Neutrophil (primary cell): ENCODE results near the gene GADL1.

ENCODE experiments used
- H3K27ac ChIP-seq: fragments of 200-600 bp; sonication (generic); 2 replicates; pipeline ENCODE4 v1.5.1; 2016; ENCODE audit warnings: mild to moderate bottlenecking, moderate library complexity
- H3K27me3 ChIP-seq: fragments of 200-600 bp; sonication (generic); 2 replicates; pipeline ENCODE4 v1.6.0; 2016; ENCODE audit warnings: mild to moderate bottlenecking
- H3K36me3 ChIP-seq: fragments of 200-600 bp; sonication (generic); 2 replicates; pipeline ENCODE4 v1.5.1; 2017
- H3K4me1 ChIP-seq, 2 experiments: fragments of 200-600 bp in 1 of 2; sonication (generic) in 1 of 2; 1 replicate in 1 of 2; 2 replicates in 1 of 2; pipeline versions ENCODE4 v1.5.1 to v1.6.1; 2013 to 2016; ENCODE audit warnings: low read depth in 1 of 2, low read length in 1 of 2, mild to moderate bottlenecking in 1 of 2, moderate library complexity in 1 of 2; ENCODE audit not compliant: control insufficient read depth in 1 of 2, insufficient read depth in 1 of 2
- H3K4me3 ChIP-seq, 2 experiments: fragments of 200-600 bp in 1 of 2; sonication (generic) in 1 of 2; 1 replicate in 1 of 2; 2 replicates in 1 of 2; pipeline ENCODE4 v1.5.1; 2013 to 2016; ENCODE audit warnings: low read depth in 1 of 2, low read length in 1 of 2, mild to moderate bottlenecking in 1 of 2, moderate library complexity in 1 of 2
- H3K9me3 ChIP-seq: fragments of 200-600 bp; sonication (generic); 2 replicates; pipeline ENCODE4 v1.5.1; 2016
- CTCF ChIP-seq: fragments of 200-600 bp; sonication (generic); IDR thresholded peaks from 2 replicates; pipeline ENCODE4 v1.5.1; 2016; ENCODE audit warnings: antibody characterized with exemption

Gene GADL1

GRCh38 chr3:30934208-30934550, 39.7 kb upstream of the GADL1 start:
- Histone ChIP-seq H3K27me3 (no peaks in the 10 kb centered on the region), H3K4me3 (no peak overlapping the region), H3K27ac (no peak overlapping the region), H3K36me3 (no peaks in the 10 kb centered on the region), H3K9me3 (no peaks in the 10 kb centered on the region), H3K4me1 (no peaks in the 10 kb centered on the region)
- TF ChIP-seq CTCF: no peak

- no peaks in the 10 kb centered on the region for H3K9me3 ChIP-seq
- H3K27me3 ChIP-seq: no peaks in the 10 kb centered on the region
- H3K36me3 ChIP-seq: no peaks in the 10 kb centered on the region
- no peaks in the 10 kb centered on the region for H3K4me1 ChIP-seq
- no peak overlapping the region for H3K4me3 ChIP-seq
- no peak for TF ChIP-seq CTCF
- H3K27ac ChIP-seq: no peak overlapping the region
Measured at GRCh38 chr3:30933478-30934207, 39.2 kb upstream of the GADL1 start.

GRCh38 chr3:30932513-30933098, 38.1 kb upstream of the GADL1 start:
- Histone ChIP-seq H3K27me3 (no peaks in the 10 kb centered on the region), H3K27ac (no peak overlapping the region), H3K4me3 (no peak overlapping the region), H3K36me3 (no peaks in the 10 kb centered on the region), H3K4me1 (no peaks in the 10 kb centered on the region), H3K9me3 (no peaks in the 10 kb centered on the region)
- TF ChIP-seq CTCF: no peak

GRCh38 chr3:30924763-30925162, 30.3 kb upstream of the GADL1 start:
- Histone ChIP-seq H3K4me1 (no peaks in the 10 kb centered on the region), H3K27ac (no peak overlapping the region), H3K27me3 (no peaks in the 10 kb centered on the region), H3K36me3 (no peaks in the 10 kb centered on the region), H3K9me3 (no peaks in the 10 kb centered on the region), H3K4me3 (no peak overlapping the region)
- TF ChIP-seq CTCF: no peak

- Histone ChIP-seq H3K27me3 (no peaks in the 10 kb centered on the region), H3K9me3 (no peaks in the 10 kb centered on the region), H3K27ac (no peak overlapping the region), H3K4me1 (no peaks in the 10 kb centered on the region), H3K36me3 (no peaks in the 10 kb centered on the region), H3K4me3 (no peak overlapping the region)
- TF ChIP-seq CTCF: no peak
Measured at GRCh38 chr3:30919564-30919963, 25.1 kb upstream of the GADL1 start.
